Keratinocyte (primary cell): ENCODE data around the gene UBASH3B. TPM values are rescaled to one million over a fixed set of nuclear protein-coding genes. Genes with fewer than 3 reads are reported as not detected.

Source experiments
- DNase-seq: peaks from one replicate; pipeline ENCODE4 v3.0.0-alpha.2; 2011; ENCODE audit warnings: low read depth, missing footprints, low spot score
- FAIRE-seq: peaks from 2 replicates; lab custom pipeline; 2011; peaks lifted over from hg19 to GRCh38; lab: Jason Lieb, UNC
- H2AFZ ChIP-seq: 2 replicates; pipeline ENCODE4 v1.6.0; 2012; ENCODE audit warnings: low read length, control low read depth, inconsistent platforms; ENCODE audit not compliant: control insufficient read depth
- H3K27ac ChIP-seq: 2 replicates; pipeline ENCODE4 v1.5.1; 2011; ENCODE audit warnings: low read length; ENCODE audit not compliant: control insufficient read depth, insufficient read depth
- H3K27me3 ChIP-seq: 3 replicates; pipeline ENCODE4 v1.6.0; 2011; ENCODE audit warnings: low read length; ENCODE audit not compliant: control insufficient read depth, insufficient read depth; ENCODE audit errors: extremely low read depth
- H3K36me3 ChIP-seq, 2 experiments: 2 replicates in 1 of 2; 3 replicates in 1 of 2; pipeline ENCODE4 v1.5.1; 2011; ENCODE audit warnings: low read length in 2 of 2, mild to moderate bottlenecking in 1 of 2; ENCODE audit not compliant: control insufficient read depth in 2 of 2, insufficient read depth in 2 of 2; ENCODE audit errors: extremely low read depth in 1 of 2
- H3K4me1 ChIP-seq: 3 replicates; pipeline ENCODE4 v1.5.1; 2011; ENCODE audit warnings: low read length; ENCODE audit not compliant: control insufficient read depth, insufficient read depth; ENCODE audit errors: extremely low read depth
- H3K4me2 ChIP-seq: 3 replicates; pipeline ENCODE4 v1.6.0; 2011; ENCODE audit warnings: low read depth, low read length; ENCODE audit not compliant: control insufficient read depth, insufficient read depth; ENCODE audit errors: extremely low read depth
- H3K4me3 ChIP-seq, 3 experiments: fragments of 200-600 bp in 1 of 3; sonication (generic) in 1 of 3; 2 replicates in 2 of 3; 3 replicates in 1 of 3; pipeline ENCODE4 v1.5.1; 2011 to 2016; ENCODE audit warnings: low read length in 3 of 3, mild to moderate bottlenecking in 3 of 3, control low read depth in 2 of 3, inconsistent platforms in 1 of 3, low read depth in 1 of 3, mixed read lengths in 1 of 3, mixed run types in 1 of 3, moderate library complexity in 1 of 3; ENCODE audit not compliant: control insufficient read depth in 2 of 3, insufficient read depth in 2 of 3; ENCODE audit errors: extremely low read depth in 1 of 3
- H3K79me2 ChIP-seq: 2 replicates; pipeline ENCODE4 v1.6.0; 2012; ENCODE audit warnings: low read length; ENCODE audit not compliant: control insufficient read depth, insufficient read depth
- H3K9ac ChIP-seq: 3 replicates; pipeline ENCODE4 v1.6.0; 2011; ENCODE audit warnings: low read length; ENCODE audit not compliant: control insufficient read depth, insufficient read depth; ENCODE audit errors: extremely low read depth
- H3K9me1 ChIP-seq: 3 replicates; pipeline ENCODE4 v1.6.0; 2011; ENCODE audit warnings: low read length; ENCODE audit not compliant: control insufficient read depth, insufficient read depth; ENCODE audit errors: extremely low read depth
- H3K9me3 ChIP-seq: 2 replicates; pipeline ENCODE4 v1.5.1; 2012; ENCODE audit warnings: low read depth, low read length; ENCODE audit not compliant: control insufficient read depth
- H4K20me1 ChIP-seq: 3 replicates; pipeline ENCODE4 v1.6.0; 2011; ENCODE audit warnings: low read length; ENCODE audit not compliant: control insufficient read depth, insufficient read depth; ENCODE audit errors: extremely low read depth
- CTCF ChIP-seq, 3 experiments: IDR thresholded peaks in 1 of 3; conservative IDR thresholded peaks in 1 of 3; optimal IDR thresholded peaks in 1 of 3; 2 replicates in 2 of 3; 3 replicates in 1 of 3; pipeline versions ENCODE3 to v1.5.1; 2011; ENCODE audit warnings: low read length in 3 of 3, mild to moderate bottlenecking in 3 of 3, moderate library complexity in 2 of 3, control low read depth in 1 of 3, inconsistent platforms in 1 of 3; ENCODE audit not compliant: insufficient read depth in 2 of 3; ENCODE audit errors: extremely low read depth in 1 of 3
- EZH2 ChIP-seq: IDR thresholded peaks from one replicate; pipeline ENCODE4 v1.6.1; 2012; ENCODE audit warnings: inconsistent platforms, mild to moderate bottlenecking, low read length, moderate library complexity
- dilution Hi-C: fragments of 300-500 bp; cut with MboI; formaldehyde crosslinking; loops from one replicate; pipeline ENCODE4 v1.7.0; 2020; ENCODE audit warnings: low sequenced_read_pairs; ENCODE audit not compliant: extremely low pct_ligation_motif_present
- polyA plus RNA-seq, 5 experiments: library from polyadenylated mRNA; depleted of rRNA in 3 of 5; stranded (reverse) in 3 of 5; stranded (forward) in 1 of 5; unstranded in 1 of 5; fragments of >200 nt; gene quantifications; 1 replicate in 1 of 5; 2 replicates in 3 of 5; 3 replicates in 1 of 5; pipeline versions ENCODE4 v1.2.1 to v1.2.3, GENCODE V29; 2011 to 2012; ENCODE audit warnings: missing spikeins in 2 of 5, low read depth in 1 of 5, low replicate concordance in 1 of 5

Gene UBASH3B
- polyA plus RNA-seq, 1 donor (not counting 4 experiments of a cell fraction or from before 2014, with no cell fraction given), result 25.0 TPM

- Histone ChIP-seq H3K9me3 (no peaks in the 10 kb centered on the region), H3K9ac (no peak overlapping the region), H3K36me3 (no peaks in the 10 kb centered on the region), H3K4me2 (no peak overlapping the region), H3K4me1 (no peaks in the 10 kb centered on the region), H2AFZ (no peak overlapping the region), H4K20me1 (no peaks in the 10 kb centered on the region), H3K4me3 (no peak overlapping the region), H3K9me1 (no peaks in the 10 kb centered on the region), H3K79me2 (no peaks in the 10 kb centered on the region), H3K27ac (no peak overlapping the region), H3K27me3 (no peaks in the 10 kb centered on the region)
- FAIRE-seq (no peak), DNase-seq (no peak)
- dilution Hi-C loops, result no loop called here
- TF ChIP-seq EZH2, result no peak
- no peak for TF ChIP-seq CTCF (optimal IDR thresholded peaks at IDR 0.05 in 1 of 3, IDR thresholded peaks at IDR 0.05 in 1 of 3, conservative IDR thresholded peaks at IDR 0.05 in 1 of 3; ENCODE audit: extremely low read depth in 1 of 3, insufficient read depth in 2 of 3, low read length in 3 of 3)
These were observed 177.4 kb downstream of the UBASH3B start for GRCh38 chr11:122832721-122833470.

- no peaks in the 10 kb centered on the region for H3K9me1 ChIP-seq
- no peak for DNase-seq
- no peak overlapping the region for H3K4me2 ChIP-seq
- no peaks in the 10 kb centered on the region for H4K20me1 ChIP-seq
- dilution Hi-C loops, result no loop called here
- H3K79me2 ChIP-seq, result no peaks in the 10 kb centered on the region
- H3K27me3 ChIP-seq, result no peaks in the 10 kb centered on the region
- no peak overlapping the region for H3K9ac ChIP-seq
- TF ChIP-seq EZH2 (no peak), CTCF (optimal IDR thresholded peaks at IDR 0.05 in 1 of 3, IDR thresholded peaks at IDR 0.05 in 1 of 3, conservative IDR thresholded peaks at IDR 0.05 in 1 of 3; ENCODE audit: extremely low read depth in 1 of 3, insufficient read depth in 2 of 3, low read length in 3 of 3) (no peak)
- H3K4me3 ChIP-seq, result no peak overlapping the region
- no peaks in the 10 kb centered on the region for H3K9me3 ChIP-seq
- H3K27ac ChIP-seq, result no peak overlapping the region
- H3K4me1 ChIP-seq, result no peaks in the 10 kb centered on the region
- no peak for FAIRE-seq
- no peaks in the 10 kb centered on the region for H3K36me3 ChIP-seq
- no peak overlapping the region for H2AFZ ChIP-seq
These were observed 178.4 kb downstream of the UBASH3B start for GRCh38 chr11:122833846-122834464.
